Transverse colon (tissue), 4 donors: ENCODE measurements around the gene PRPF8.

ENCODE experiments used
- POLR2A ChIP-seq: fragments of 450-650 bp; IDR thresholded peaks from one replicate; pipeline ENCODE4 v1.6.1; 2016; ENCODE audit warnings: antibody characterized with exemption, mild to moderate bottlenecking, moderate library complexity
- POLR2AphosphoS5 ChIP-seq, 3 donors: sonication (generic); formaldehyde crosslinking; IDR thresholded peaks; one replicate each; pipeline ENCODE4 v1.6.1; 2016; ENCODE audit warnings: antibody characterized with exemption in 3 of 3
- TF ChIP-seq, protein P1 (sequence below), 5 experiments: fragments of 200-600 bp in 3 of 5; fragments of 450-650 bp in 2 of 5; sonication (generic) in 3 of 5; IDR thresholded peaks; 1 replicate in 2 of 5; 2 replicates in 3 of 5; pipeline ENCODE4 v1.5.1; 2016 to 2017; ENCODE audit warnings: antibody characterized with exemption in 5 of 5, inconsistent platforms in 3 of 5, mild to moderate bottlenecking in 2 of 5, moderate library complexity in 1 of 5

- TF ChIP-seq POLR2AphosphoS5 (IDR thresholded peaks at IDR 0.05): peak; percentile 87 to 96 (median 96)
- TF ChIP-seq, protein P1, sequence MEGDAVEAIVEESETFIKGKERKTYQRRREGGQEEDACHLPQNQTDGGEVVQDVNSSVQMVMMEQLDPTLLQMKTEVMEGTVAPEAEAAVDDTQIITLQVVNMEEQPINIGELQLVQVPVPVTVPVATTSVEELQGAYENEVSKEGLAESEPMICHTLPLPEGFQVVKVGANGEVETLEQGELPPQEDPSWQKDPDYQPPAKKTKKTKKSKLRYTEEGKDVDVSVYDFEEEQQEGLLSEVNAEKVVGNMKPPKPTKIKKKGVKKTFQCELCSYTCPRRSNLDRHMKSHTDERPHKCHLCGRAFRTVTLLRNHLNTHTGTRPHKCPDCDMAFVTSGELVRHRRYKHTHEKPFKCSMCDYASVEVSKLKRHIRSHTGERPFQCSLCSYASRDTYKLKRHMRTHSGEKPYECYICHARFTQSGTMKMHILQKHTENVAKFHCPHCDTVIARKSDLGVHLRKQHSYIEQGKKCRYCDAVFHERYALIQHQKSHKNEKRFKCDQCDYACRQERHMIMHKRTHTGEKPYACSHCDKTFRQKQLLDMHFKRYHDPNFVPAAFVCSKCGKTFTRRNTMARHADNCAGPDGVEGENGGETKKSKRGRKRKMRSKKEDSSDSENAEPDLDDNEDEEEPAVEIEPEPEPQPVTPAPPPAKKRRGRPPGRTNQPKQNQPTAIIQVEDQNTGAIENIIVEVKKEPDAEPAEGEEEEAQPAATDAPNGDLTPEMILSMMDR (IDR thresholded peaks at IDR 0.05): peak in 3 of 5 experiments; percentile 83 to 97 (median 90)
- TF ChIP-seq POLR2A: peak; percentile 83
Observed at GRCh38 chr17:1648963-1649843, 35.5 kb downstream of the PRPF8 start.
